GM18498 (cell line): ENCODE data around the gene NTM.

Experiments
- ATAC-seq: cut with Tn5 transposase; IDR thresholded peaks from one replicate; pipeline ENCODE4 v1.9.1; 2021; ENCODE audit warnings: mild to moderate bottlenecking, moderate library complexity; ENCODE audit not compliant: unreplicated experiment

NTM gene

DNA sequence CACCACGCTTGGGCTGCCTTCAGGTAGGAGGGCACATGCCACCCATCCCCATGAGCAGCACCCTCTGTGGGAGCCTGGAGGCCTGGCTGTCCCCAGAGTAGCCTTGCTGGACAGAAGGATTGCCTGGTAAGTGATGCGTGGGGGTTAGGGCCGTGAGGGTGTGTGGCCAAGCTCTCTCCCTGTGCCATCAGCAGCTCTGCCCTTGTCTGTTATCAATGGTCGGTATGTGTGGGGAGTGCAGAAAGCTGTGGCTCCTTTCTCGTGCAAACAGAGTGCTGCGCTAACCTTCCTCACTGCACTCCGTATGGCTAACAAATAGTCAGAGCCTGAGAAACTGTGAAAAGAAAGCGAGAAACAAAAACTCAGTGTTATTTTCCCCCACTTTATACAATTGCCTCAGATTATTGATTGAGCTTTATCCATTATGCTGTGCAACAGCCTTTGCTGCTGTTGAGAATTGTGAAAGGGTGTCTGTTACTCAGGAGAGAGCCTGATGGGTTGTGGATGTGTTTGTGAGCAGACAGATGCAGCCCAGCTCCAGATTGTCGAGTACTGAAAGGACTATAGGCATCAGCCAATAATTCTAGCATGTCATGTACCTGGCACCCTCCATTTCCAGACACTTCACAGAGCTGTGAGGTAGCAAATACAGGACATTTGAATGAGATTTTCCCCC lies 432.2 kb downstream of the NTM start:
- ATAC-seq = no peak

DNA sequence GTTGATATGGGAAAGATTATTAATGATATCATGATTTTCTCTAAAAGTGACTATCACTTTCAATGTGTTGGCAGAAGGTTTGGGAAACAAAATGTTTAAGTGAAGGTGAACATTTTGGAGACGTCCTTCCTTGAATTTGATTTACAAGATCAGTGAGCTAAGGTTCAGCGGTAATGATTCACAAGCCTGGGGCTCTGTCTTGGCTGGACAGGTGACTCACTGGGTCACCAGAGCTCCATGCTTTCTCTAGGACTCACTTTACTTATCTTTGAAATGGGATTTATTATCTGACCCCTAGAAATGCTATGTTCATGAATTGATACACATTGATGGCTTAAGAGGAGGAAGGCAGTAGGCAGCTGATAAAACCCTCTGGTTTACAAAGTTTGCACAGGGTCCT lies 437.5 kb downstream of the NTM start:
- ATAC-seq = no peak

DNA sequence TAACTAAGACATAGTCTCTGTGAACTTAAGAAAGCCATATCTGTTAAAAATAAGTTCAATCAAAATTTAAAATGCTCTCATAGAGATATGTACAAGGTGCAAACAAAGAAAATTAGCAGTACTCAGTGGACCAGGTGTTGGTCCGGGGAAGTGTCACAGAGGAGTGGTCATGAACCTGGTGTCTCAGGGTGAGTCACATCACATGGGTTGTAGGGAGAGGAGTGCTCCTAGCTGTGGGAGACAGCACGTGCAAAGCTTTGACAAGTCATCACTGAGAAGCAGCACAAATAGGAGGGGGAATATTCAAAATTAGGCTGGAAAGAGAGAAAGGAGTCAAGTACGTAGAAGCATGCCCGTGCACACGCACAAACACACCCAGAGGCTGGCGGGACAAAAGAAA lies 438.1 kb downstream of the NTM start:
- no peak for ATAC-seq

DNA sequence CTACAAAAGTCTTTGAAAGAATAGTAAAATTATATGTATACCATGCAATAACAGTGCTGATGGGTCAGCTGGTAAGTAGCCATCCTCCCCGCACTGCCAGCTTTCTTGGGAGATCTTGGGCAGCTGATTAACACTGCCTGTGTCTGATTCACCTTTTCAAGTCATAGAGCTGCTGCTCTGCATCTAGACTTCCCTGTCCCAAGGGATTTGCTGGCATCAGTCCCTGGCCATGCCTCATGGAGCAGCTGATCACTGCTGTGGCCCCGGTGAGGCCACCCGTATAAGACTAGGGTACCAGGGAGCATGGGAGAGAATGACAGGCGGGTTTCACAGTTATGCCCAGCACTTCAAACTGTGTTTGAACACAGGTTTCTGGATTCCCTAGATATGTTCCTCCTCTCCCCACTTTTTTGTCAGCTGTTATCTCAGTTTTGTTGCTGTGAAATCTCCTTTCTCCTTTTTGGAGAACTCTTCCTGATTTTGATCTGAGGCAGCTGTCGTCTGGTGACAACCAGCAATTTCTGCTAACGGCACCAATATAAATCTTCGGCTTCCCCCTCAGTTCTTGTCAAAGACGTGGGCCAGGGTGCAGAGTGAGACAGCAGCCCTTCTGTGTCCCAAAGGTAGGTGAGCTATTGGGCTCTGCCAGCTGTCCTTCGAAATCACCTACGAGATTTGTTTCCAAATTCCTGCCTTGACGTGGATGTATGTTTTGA lies 438.9 kb downstream of the NTM start:
- ATAC-seq = no peak

DNA sequence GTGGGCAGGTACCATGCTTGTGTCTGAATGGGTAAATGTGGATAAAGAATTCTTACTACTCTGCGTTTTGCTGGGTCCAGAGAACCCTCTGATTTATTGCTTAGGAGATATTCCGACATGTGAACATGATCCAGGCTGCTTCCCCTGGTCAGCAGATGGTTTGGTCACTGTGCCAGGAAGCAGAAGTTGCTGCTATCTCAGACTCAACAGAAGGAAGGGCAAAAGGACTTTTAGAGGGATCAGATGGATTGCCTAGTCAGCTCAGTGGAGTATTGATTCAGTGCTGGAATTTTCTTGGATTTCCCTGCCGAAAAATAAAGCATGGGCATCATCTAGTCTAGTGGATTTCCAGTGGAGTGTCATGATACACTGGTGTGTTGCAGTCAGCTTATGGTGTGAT lies 440.1 kb downstream of the NTM start:
- no peak for ATAC-seq

DNA sequence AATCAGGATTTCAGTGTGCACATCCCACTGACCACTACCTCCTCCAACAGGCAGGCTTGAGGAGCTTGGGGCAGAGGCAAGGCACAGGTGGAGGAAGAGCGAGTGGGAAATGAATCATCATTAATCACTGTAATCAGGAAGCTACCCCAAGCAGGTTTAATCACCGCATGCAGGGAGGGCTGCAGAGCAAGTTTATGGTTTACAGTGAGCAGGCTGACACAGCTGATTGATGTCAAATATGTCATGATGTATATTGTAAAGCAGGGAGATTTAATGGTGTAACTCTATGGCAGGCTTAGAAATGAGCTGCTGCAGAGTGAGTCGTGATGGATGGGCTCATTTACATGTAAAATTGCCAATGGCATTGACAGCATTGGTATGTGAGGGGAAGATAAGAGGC lies 441.0 kb downstream of the NTM start:
- ATAC-seq = no peak

DNA sequence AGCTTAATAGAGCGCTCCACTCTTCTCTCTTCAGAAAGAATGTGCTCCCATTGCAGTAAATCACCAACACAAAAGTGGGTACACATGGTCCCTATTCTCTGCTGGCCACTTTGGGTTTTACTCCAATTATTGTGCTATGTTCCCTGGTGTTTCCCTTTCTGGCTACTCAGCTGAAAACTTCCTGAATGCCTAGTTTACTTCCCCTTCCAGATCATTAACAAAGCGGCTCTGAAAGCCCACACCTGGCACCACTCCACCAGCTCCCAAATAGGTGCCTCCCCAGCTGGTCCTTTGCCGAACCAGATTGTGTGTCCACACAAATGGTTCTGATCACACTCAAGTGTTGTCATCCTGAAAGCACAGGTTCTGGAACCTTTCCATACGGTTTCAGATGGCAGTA lies 443.7 kb downstream of the NTM start:
- no peak for ATAC-seq

DNA sequence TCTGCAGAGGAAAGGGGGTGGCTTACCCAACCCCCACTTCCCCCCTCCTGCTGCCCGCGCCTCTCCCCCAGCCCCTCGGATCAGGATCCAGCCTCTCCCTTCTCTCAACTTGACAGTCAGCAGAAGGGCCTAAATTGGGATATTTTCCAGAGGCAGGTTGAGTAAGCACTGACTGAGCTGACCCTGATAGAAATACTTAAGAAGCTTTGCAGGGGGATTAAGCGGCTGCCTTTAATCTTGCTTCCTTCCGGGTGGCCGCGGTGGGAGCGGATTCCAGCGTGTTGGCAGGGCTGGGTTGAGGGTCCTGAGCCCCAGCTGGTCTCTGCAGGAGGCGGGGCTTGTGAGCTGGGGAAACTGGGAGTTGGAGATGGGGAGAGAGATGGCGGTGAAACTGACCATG lies 445.2 kb downstream of the NTM start:
- ATAC-seq = no peak

DNA sequence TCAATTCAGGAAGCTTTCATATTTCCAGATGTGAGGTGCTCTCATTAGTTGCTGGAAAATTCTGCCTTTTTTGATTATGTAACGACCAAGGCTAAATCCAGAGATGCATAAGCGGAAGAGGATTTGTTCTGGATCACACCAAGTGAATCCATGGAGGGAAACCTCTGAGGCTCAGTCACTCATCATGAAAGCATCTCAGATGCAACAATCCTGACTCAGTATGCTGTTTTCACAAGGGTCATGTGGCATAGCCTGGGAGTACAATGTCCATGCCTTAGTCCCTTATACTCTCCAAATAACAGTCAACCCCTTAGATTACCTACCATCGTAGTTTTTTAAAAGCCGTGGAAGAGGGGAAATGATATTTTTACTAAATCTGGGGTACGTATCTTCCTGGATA lies 445.6 kb downstream of the NTM start:
- ATAC-seq = no peak

DNA sequence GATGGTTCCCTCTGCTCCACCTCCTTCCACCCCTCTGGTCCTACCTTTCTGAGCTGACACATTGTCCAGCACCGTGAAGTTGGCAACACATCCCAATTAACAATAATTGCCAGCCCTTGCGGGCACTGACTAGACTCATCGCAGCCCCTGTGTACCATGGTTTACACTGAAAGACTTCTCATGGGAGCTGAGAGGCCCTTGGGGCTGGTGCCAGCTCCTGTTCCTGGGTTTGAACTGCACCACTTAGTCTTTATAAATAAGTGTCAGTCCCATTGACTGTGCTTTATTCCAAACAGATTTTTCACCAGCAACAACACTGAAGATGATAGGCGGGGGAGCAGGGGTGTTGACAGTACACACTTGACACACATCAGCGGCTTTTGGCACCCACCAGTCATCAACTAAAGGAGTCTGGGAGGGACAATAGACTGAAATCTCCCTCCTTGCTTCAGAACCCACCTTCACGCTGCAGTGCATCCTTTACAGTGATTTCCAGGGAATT lies 447.3 kb downstream of the NTM start:
- ATAC-seq = no peak

DNA sequence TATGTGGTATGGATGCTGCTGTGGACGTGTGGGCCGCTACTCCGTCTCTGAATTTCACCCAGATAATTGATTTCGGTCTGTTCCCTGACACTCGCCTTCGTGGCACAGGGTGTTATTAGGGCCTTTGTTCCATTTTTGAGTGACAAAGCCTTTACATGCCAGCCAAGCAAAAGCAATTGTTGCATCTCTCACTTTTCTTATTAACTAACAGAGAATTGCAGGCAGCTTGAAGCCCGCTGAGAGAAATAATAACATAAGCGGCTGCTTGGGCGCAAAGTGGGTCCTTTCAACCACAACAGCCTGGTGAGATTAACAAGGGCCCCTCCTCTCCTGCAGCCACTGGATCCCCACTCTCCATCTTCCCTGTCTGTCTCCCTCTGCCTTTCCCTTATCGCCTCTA lies 449.4 kb downstream of the NTM start:
- ATAC-seq = no peak

DNA sequence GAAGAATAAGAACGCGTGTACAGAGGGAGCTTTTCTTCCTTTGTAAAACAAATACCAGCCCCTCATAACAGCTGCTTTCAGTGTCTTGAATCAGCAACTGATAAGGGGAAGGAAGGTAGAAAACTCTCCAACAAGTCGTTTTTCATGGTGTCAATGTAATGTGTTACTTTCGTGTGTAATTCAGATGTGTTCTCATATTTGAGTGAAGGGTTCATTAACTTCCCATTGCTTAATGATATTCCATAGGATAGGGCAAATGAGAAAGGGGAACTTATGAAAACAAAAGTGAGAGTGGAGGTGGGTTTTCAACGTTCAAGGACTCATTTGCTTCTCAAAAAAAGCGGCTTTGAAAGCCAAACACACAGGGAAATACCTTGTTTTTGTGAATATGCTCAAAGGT lies 452.1 kb downstream of the NTM start:
- no peak for ATAC-seq

DNA sequence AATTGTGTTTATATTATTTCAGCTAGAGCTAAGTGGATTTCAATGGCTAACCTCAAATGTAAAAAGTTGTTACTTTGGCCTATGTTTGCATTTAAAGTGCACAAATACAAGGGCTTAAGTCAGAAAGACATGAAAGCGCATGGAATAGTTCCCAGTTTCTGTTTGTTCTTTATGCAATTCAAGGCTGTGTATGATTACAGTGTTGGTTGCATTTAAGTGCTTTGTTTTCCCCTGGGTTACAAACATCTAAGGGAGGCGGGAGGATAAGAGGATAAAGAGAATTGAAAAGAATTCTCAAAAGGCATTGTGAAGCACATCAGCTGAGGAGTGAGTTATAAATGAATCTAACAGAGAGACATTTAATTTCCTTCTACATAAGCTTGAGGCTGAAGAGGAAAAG lies 453.4 kb downstream of the NTM start:
- no peak for ATAC-seq

DNA sequence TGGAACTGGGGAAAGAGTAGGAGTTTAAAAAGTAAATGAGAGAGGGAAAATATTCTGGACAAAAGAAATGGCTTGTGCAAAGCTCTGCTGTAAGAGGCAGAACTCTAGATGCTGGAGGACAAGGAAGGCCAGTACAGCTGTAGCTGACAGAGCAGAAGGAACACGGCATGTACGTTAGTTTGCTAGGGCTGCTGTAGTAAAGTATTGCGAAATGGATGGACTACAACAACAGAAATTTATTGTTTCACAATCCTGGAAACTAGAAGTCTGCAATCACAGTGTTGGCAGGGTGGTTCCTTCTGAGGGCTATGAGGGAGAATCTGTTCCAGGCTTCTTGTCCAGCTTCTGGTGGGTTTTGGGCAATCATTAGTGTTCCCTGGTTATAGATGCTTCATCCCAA lies 454.4 kb downstream of the NTM start:
- ATAC-seq = no peak

DNA sequence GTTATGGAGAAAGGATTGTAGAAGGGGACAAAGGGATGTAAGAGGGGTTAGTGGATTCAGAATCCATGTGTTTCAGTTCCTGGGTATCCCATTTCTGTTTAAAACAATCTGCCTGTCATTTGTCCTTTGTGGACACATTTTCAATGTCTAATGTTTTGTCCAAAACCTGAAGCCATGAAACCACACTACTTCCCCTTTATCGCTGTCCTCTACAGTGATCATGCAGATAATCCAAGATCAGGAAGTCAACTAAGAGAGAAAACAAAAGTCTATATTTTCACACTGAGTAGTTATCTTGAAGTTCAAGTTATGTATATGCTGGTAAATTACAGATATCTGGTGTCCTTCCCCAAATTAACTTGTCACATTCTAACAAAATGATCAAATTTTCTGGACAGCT lies 457.0 kb downstream of the NTM start:
- ATAC-seq = no peak

DNA sequence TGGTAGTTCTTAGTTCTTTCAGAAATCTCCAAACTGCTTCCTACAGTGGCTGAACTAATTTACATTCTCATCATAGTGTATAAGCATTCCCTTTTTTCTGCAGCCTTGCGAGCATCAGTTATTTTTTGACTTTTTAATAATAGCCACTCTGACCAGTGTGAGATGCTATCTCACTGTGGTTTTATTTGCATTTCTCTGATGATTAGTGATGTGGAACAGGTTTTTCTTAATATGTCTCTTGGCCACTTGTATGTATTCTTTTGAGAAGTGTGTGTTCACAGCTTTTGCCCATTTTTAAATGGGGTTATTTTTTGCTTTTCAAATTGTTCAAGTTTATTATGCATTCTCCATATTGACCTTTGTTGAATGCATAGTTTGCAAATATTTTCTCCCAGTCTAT lies 459.3 kb downstream of the NTM start:
- ATAC-seq = no peak

DNA sequence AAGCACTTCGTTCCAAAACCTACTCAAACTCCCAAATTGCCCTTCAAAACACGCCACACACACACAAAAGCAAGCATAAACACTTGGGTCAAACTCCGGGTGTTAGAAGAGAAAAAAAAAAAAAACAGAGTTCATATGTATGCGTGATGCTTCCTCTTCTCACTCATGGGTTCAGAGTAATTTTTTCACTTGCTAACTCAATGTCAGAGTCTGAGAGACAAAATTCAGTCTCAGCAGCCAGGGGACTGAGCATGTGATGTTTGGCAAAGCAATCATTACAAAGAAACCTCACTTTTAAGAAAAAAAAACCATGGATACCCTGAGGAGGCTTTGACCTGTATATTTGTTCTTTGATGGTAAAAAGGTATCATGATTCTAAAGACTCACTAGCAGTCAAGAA lies 461.7 kb downstream of the NTM start:
- no peak for ATAC-seq

DNA sequence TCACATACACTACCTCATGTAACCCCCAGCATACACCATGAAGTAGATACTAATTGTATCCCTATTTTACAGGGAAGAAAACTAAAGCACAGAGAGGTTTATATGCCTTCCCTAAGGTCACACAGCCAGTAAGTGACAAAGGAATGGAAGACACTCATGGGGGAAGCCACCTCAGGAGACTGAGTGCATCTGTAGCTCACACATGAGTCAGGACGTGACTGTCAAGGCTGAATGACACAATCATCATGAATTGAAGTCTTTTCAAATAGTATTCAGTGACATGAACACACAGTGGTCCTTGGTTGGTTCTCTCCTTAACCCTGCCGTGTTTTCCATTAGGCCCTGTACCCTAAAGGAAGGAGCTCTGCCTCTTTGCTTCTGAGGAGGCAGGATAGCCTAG lies 463.0 kb downstream of the NTM start:
- no peak for ATAC-seq

DNA sequence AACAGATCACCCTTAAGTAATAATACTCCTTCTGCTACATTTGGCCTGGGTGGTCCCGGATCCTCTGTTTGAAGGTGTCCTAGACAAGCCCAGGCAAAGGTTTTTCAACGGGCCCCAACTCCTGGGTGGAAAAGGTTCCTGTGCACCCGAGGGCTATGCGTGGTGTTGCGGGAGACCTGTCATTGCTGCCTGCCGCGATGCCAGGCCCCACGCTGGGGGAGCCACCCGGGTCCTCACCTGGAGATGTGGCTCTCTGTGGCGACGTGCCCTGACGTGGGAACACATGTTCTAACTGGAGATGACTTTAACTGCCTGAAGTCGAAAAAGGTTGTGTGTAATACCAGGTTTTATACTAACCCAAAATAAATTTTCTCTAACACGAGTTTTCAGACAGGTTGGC lies 467.1 kb downstream of the NTM start:
- no peak for ATAC-seq

DNA sequence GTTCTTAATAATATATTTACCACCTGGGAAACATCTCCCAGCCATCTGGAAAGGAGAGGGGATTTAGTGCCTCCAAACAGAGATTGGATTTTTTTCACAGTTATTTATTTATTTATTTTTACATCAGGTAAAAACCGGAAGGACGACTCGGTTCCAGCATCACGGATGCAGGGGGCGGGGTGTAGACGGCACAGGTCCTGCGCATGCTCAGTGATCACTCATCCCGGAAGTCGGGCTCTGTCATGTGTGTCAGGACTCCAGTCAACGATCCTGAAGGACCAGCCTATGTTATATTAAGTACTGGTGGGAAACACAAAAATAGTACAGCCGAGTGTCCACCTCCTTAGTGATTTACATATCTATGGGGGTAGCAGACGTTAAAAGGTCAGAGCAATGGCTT lies 467.6 kb downstream of the NTM start:
- ATAC-seq = no peak

DNA sequence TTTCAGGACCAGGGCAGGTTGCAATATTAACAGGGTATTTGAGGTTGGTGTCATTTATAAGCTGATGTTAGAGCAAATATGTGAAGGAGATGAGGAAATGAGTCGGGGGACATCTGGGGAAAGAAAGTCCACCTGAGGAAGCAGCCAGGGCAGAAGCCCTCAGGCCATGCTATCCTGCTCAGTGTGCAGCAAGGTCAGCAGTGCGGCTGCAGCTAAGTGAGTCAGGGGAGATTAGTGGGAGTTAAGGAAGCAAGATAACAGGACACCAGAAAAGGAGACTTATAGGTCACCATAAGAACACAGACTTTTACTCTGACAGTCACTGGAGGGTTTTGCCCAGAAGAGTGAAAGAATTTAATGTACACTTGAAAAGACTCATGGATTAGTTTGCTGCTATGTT lies 468.9 kb downstream of the NTM start:
- ATAC-seq = no peak

DNA sequence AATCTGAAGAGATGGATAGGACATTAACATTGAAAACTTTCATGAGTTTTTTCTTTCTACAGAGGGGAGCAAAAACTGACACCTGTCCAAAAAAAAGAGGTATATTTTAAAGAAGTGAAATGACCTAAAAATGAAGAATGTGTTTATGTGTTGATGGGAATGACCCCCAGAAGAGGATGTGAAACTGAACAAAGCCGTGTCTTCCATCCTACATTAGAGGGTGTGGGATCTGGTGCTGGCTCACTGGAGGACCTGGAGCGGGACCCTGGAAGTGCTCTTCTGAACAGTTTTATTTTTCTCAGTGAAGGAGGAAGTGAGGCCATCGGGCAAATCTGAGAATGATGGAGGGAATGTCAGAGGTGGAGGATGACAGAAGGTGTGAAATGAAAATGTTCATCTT lies 470.1 kb downstream of the NTM start:
- ATAC-seq = no peak

DNA sequence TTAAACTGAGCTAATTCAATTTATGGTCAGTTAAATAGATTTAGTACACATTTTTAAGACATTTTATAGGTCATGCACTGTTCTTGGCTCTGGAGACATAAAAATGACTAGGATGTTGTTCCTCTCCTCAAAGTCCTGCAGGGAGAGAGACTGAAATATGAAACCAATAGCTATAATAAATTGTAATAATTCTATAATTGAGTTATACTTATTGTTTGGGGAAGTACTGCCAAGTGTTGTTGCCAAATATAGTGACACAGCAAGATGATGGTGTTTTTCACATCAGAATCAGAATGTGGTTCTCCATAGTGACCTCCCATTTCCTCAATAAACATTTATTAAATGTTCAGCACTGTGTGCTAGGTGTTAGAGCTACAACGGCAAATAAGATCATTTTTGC lies 470.6 kb downstream of the NTM start:
- no peak for ATAC-seq
